Prostate gland (tissue), 2 donors: Measurements from ENCODE around the gene PSMD11.

Experiments used
- CTCF ChIP-seq, 4 experiments: fragments of 200-600 bp in 2 of 4; fragments of 450-650 bp in 2 of 4; sonication (generic) in 2 of 4; IDR thresholded peaks; 1 replicate in 3 of 4; 2 replicates in 1 of 4; pipeline ENCODE4 v1.5.1; 2016 to 2019; ENCODE audit warnings: antibody characterized with exemption in 4 of 4, mild to moderate bottlenecking in 2 of 4, moderate library complexity in 2 of 4
- POLR2A ChIP-seq: fragments of 450-650 bp; IDR thresholded peaks from one replicate; pipeline ENCODE4 v1.6.1; 2016; ENCODE audit warnings: antibody characterized with exemption, mild to moderate bottlenecking
- POLR2AphosphoS5 ChIP-seq: sonication (generic); formaldehyde crosslinking; IDR thresholded peaks from one replicate; pipeline ENCODE4 v1.6.1; 2017; ENCODE audit warnings: antibody characterized with exemption

GRCh38 chr17:32523017-32523680, 78.8 kb downstream of the PSMD11 start:
- TF ChIP-seq CTCF (IDR thresholded peaks at IDR 0.05) (no peak), POLR2A (no peak), POLR2AphosphoS5 (no peak)
